OCI-LY3 (cell line): ENCODE measurements around the gene RPL13.

Source experiments
- EZH2phosphoT487 ChIP-seq: fragments of 200-600 bp; shearing (Covaris generic); IDR thresholded peaks from 2 replicates; pipeline ENCODE4 v1.6.1; 2018; ENCODE audit warnings: antibody characterized with exemption, mixed run types, low read depth
- TF ChIP-seq, protein P1 (sequence below): fragments of 200-600, 300-600 bp; sonication (generic); IDR thresholded peaks from 2 replicates; pipeline ENCODE4 v1.5.1; 2014; ENCODE audit warnings: antibody characterized with exemption, low read length, low read depth

DNA sequence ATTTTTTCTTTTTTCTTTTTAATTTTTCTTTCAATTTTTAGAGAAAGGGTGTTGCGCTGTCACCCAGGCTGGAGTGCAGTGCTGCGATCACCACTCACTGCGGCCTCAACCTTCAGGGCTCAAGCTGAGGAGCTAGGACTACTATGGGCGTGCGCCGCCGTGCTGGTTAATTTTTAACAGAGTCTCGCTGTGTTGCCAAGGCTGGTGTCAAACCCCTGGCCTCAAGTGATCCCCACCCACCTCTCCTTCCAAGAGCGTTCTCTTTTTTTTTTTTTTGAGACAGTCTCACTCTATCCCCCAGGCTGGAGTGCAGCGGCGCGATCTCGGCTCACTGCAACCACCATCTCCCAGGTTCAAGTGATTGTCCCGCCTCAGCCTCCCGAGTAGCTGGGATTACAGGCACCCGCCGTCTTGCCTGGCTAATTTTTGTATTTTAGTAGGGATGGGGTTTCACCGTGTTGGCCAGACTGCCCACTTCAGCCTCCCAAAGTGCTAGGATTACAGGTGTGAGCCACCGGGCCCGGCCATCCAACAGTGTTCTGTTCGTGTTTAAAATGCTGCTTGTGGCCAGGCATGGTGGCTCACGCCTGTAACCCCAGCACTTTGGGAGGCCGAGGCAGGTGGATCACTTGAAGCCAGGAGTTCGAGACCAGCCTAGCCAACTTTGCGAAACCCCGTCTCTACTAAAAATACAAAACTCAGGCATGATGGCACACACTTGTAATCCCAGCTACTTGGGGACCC is 14.5 kb upstream of the RPL13 start:
- TF ChIP-seq, protein P1, sequence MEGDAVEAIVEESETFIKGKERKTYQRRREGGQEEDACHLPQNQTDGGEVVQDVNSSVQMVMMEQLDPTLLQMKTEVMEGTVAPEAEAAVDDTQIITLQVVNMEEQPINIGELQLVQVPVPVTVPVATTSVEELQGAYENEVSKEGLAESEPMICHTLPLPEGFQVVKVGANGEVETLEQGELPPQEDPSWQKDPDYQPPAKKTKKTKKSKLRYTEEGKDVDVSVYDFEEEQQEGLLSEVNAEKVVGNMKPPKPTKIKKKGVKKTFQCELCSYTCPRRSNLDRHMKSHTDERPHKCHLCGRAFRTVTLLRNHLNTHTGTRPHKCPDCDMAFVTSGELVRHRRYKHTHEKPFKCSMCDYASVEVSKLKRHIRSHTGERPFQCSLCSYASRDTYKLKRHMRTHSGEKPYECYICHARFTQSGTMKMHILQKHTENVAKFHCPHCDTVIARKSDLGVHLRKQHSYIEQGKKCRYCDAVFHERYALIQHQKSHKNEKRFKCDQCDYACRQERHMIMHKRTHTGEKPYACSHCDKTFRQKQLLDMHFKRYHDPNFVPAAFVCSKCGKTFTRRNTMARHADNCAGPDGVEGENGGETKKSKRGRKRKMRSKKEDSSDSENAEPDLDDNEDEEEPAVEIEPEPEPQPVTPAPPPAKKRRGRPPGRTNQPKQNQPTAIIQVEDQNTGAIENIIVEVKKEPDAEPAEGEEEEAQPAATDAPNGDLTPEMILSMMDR: no peak
- TF ChIP-seq EZH2phosphoT487: no peak
